Transverse colon (tissue), 4 donors: Measurements from ENCODE around the gene KCTD17. TPM values are rescaled to one million over a fixed set of nuclear protein-coding genes. Genes with fewer than 3 reads are reported as not detected.

ENCODE experiments used
- DNase-seq: peaks from one replicate; pipeline ENCODE4 v3.0.0-alpha.2; 2019
- H3K27ac ChIP-seq, 4 donors: fragments of 200-600 bp; sonication (generic); 2 replicates each; pipeline ENCODE4 v1.5.1; 2016 to 2018; ENCODE audit warnings: inconsistent platforms in 4 of 4
- H3K27me3 ChIP-seq: fragments of 200-600 bp; sonication (generic); 2 replicates; pipeline ENCODE4 v1.5.1; 2017; ENCODE audit warnings: inconsistent platforms
- H3K36me3 ChIP-seq, 4 donors: fragments of 200-600 bp; sonication (generic); 2 replicates each; pipeline ENCODE4 v1.5.1; 2017 to 2019; ENCODE audit warnings: inconsistent platforms in 4 of 4
- H3K4me1 ChIP-seq, 4 donors: fragments of 200-600 bp; sonication (generic); 2 replicates each; pipeline ENCODE4 v1.5.1; 2017 to 2020; ENCODE audit warnings: inconsistent platforms in 4 of 4
- H3K4me3 ChIP-seq, 4 donors: fragments of 200-600 bp; sonication (generic); 1 replicate in 1 of 4; 2 replicates in 3 of 4; pipeline versions ENCODE4 v1.5.1 to v1.6.1; 2017 to 2019; ENCODE audit warnings: inconsistent platforms in 4 of 4
- H3K9me3 ChIP-seq, 2 donors: fragments of 200-600 bp; sonication (generic); 2 replicates each; pipeline ENCODE4 v1.5.1; 2017 to 2019; ENCODE audit warnings: inconsistent platforms in 2 of 2
- EP300 ChIP-seq: sonication (generic); formaldehyde crosslinking; IDR thresholded peaks from one replicate; pipeline ENCODE4 v1.6.1; 2017; ENCODE audit warnings: antibody characterized with exemption, low read depth
- POLR2A ChIP-seq: fragments of 450-650 bp; IDR thresholded peaks from one replicate; pipeline ENCODE4 v1.6.1; 2016; ENCODE audit warnings: antibody characterized with exemption, mild to moderate bottlenecking, moderate library complexity
- POLR2AphosphoS5 ChIP-seq, 3 donors: sonication (generic); formaldehyde crosslinking; IDR thresholded peaks; one replicate each; pipeline ENCODE4 v1.6.1; 2016; ENCODE audit warnings: antibody characterized with exemption in 3 of 3
- WGBS, 2 donors: methylation state at CpG; one replicate each; pipeline ENCODE4 v1.1.5; 2018; ENCODE audit warnings: low coverage in 1 of 2; 5-methylcytosine and 5-hydroxymethylcytosine counted together
- in situ Hi-C, 4 donors: fragments of 200-750 bp; cut with MboI; loops; one replicate each; pipeline versions ENCODE4 v1.15.0 to v1.15.1; 2017; ENCODE audit warnings: low sequenced_read_pairs in 3 of 4, low pct_ligation_motif_present in 1 of 4, low pct_unique_long_range_greater_than_20kb in 1 of 4
- intact Hi-C: fragments of 100-400 bp; cut with DNase I; formaldehyde crosslinking; loops from one replicate; pipeline ENCODE4 v1.15.1; 2023; ENCODE audit warnings: low total_unique reads
- total RNA-seq, 4 donors: library from RNA; depleted of rRNA; stranded (reverse); fragments of >200 nt; gene quantifications; one replicate each; pipeline ENCODE4 v1.1.0, GENCODE V29; 2016
- TF ChIP-seq, protein P1 (sequence below), 5 experiments: fragments of 200-600 bp in 3 of 5; fragments of 450-650 bp in 2 of 5; sonication (generic) in 3 of 5; IDR thresholded peaks; 1 replicate in 2 of 5; 2 replicates in 3 of 5; pipeline ENCODE4 v1.5.1; 2016 to 2017; ENCODE audit warnings: antibody characterized with exemption in 5 of 5, inconsistent platforms in 3 of 5, mild to moderate bottlenecking in 2 of 5, moderate library complexity in 1 of 5

KCTD17 gene
- total RNA-seq, 4 donors from 2014 or later: 11.2 to 61.3 (median 35.1) TPM

DNA sequence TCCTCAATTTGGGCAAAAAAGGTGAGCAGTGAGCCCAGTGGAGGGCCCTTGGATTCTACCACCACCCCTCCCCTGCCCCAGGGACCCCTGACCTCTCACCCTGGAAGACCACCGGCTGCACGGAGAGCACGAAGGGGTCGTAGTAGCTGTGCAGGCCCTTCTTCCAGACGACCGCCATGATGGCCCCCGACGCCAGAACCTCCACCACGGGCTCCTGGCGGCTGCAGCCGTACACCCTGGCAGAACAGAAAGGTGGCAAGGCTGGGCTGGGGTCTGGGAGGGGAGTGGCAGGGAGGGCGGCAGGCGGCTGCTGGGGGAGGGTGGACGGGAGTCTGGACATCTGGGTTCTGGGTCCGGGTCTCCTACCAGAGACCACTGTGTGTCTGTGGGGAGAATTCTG is 34.6 kb downstream of the KCTD17 start:
- H3K4me1 ChIP-seq: no peaks in the 10 kb centered on the region
- 73 to 77% methylated on average over 6 to 15 of the region's 15 CpGs for WGBS, 2 donors
- no peak for DNase-seq
- H3K9me3 ChIP-seq: no peaks in the 10 kb centered on the region
- peaks cover 26% of the 10 kb centered on the region for H3K27me3 ChIP-seq
- H3K27ac ChIP-seq: no peak overlapping the region
- intact Hi-C loops: no loop called here
- no peak for TF ChIP-seq POLR2AphosphoS5 (IDR thresholded peaks at IDR 0.05)
- no peak for TF ChIP-seq POLR2A
- no peak for TF ChIP-seq EP300
- TF ChIP-seq, protein P1, sequence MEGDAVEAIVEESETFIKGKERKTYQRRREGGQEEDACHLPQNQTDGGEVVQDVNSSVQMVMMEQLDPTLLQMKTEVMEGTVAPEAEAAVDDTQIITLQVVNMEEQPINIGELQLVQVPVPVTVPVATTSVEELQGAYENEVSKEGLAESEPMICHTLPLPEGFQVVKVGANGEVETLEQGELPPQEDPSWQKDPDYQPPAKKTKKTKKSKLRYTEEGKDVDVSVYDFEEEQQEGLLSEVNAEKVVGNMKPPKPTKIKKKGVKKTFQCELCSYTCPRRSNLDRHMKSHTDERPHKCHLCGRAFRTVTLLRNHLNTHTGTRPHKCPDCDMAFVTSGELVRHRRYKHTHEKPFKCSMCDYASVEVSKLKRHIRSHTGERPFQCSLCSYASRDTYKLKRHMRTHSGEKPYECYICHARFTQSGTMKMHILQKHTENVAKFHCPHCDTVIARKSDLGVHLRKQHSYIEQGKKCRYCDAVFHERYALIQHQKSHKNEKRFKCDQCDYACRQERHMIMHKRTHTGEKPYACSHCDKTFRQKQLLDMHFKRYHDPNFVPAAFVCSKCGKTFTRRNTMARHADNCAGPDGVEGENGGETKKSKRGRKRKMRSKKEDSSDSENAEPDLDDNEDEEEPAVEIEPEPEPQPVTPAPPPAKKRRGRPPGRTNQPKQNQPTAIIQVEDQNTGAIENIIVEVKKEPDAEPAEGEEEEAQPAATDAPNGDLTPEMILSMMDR (IDR thresholded peaks at IDR 0.05): no peak
- H3K4me3 ChIP-seq: no peak overlapping the region
- no peaks in the 10 kb centered on the region for H3K36me3 ChIP-seq
- in situ Hi-C loops: no loop called here

DNA sequence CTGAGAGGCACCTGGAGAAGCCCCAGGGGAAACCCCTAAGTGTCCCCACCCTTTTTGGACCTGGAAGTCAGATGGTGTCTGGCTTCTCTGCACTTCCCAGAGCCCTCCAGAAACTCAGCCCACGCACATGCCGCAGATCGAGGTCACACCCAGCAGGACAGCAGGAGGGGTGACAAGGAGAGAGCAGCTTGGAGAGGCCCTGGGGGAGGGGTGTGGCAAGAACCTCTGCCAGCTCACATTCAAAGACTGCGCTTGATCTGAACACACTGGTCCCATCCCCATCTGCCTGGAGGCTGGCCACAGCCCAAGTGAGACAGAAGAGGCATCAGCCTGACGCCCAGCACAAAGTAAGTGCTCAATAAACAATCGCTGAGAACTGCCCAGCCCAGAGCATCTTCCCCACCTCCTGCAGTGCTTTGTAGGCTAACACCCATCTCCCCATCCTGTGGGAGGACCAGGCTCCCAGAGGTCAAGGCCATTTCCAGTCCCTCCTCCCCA is 36.6 kb downstream of the KCTD17 start:
- no peak for TF ChIP-seq EP300
- TF ChIP-seq POLR2AphosphoS5 (IDR thresholded peaks at IDR 0.05): no peak
- Histone ChIP-seq H3K36me3 (no peaks in the 10 kb centered on the region), H3K27me3 (peaks cover 26% of the 10 kb centered on the region), H3K27ac (no peak overlapping the region), H3K4me1 (no peaks in the 10 kb centered on the region), H3K4me3 (no peak overlapping the region), H3K9me3 (no peaks in the 10 kb centered on the region)
- intact Hi-C loops: no loop called here
- in situ Hi-C loops: no loop called here
- 39% methylated on average over 6 of the region's 6 CpGs; no CpG with 5 or more reads in 1 of the 2 donors for WGBS, 2 donors
- DNase-seq: no peak

DNA sequence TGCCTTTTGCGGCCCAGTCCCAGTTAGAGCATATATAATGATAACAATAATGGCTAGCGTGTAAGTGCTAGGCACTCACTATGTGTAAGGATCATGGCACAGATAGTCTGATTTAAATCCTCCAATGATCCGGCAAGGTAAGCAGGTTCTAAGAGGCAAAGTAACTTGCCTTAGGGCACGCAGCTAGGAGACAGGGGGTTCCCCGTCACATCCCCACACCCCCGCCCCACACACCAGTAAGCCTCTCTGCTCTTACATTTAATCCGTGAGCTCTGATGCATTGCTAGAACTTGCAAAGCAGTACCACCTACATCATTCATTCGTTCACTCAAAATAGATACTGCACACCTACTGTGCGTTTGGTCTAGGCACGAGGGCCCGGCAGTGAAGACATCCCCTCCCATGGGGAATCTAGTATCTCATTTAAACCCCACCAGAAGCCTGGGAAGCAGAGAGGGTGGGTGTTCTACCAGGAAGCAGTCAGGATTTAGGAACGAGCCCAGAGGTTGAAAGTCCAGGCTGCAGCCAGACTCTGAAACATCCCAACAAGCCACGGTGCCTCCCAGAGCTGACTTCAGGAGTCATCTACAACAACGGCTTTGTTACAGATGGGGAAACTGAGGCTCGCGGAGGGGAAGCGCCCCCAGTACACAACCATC is 37.3 kb downstream of the KCTD17 start:
- TF ChIP-seq, protein P1 (IDR thresholded peaks at IDR 0.05): no peak
- no peak for TF ChIP-seq POLR2A
- TF ChIP-seq POLR2AphosphoS5 (IDR thresholded peaks at IDR 0.05): no peak
- in situ Hi-C loops (no loop called here), intact Hi-C loops (no loop called here)
- 58% methylated on average over 17 of the region's 17 CpGs; no CpG with 5 or more reads in 1 of the 2 donors for WGBS, 2 donors
- H3K27me3 ChIP-seq: peaks cover 26% of the 10 kb centered on the region
- no peaks in the 10 kb centered on the region for H3K4me1 ChIP-seq
- no peak for DNase-seq
- H3K9me3 ChIP-seq: no peaks in the 10 kb centered on the region
- no peak overlapping the region for H3K4me3 ChIP-seq
- H3K36me3 ChIP-seq: no peaks in the 10 kb centered on the region
- H3K27ac ChIP-seq: no peak overlapping the region

DNA sequence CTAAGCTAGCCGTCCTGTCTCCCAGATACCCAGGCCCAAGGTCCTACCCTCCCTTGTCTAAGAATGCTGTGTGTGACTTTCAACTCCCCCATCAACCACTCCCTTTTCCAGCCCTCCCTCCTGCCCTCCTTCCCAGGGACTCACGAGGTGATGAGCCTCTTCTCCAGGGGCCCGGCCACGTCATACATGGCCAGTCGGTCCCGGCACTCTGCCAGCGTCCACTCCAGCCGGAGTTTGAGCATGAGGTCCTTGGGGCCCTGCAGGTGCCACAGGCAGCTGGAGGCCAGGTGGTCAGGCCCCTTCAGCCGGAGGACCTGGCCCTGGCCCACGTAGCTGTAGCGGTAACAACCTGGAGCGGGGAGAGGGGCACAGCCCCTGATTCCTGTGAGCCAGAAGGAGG is 37.9 kb downstream of the KCTD17 start:
- no peak for TF ChIP-seq POLR2AphosphoS5 (IDR thresholded peaks at IDR 0.05)
- TF ChIP-seq EP300: no peak
- TF ChIP-seq, protein P1 (IDR thresholded peaks at IDR 0.05): no peak
- TF ChIP-seq POLR2A: no peak
- intact Hi-C loops: no loop called here
- peaks cover 26% of the 10 kb centered on the region for H3K27me3 ChIP-seq
- H3K27ac ChIP-seq: no peak overlapping the region
- in situ Hi-C loops: no loop called here
- H3K36me3 ChIP-seq: no peaks in the 10 kb centered on the region
- no peak for DNase-seq
- no peaks in the 10 kb centered on the region for H3K4me1 ChIP-seq
- WGBS, 2 donors: 55% methylated on average over 12 of the region's 12 CpGs; no CpG with 5 or more reads in 1 of the 2 donors
- H3K9me3 ChIP-seq: no peaks in the 10 kb centered on the region
- no peak overlapping the region for H3K4me3 ChIP-seq
